GM19452 (cell line): ENCODE measurements around the gene MFN2.

Experiments
- ATAC-seq: cut with Tn5 transposase; IDR thresholded peaks from one replicate; pipeline ENCODE4 v1.9.1; 2021; ENCODE audit not compliant: unreplicated experiment

The MFN2 gene

GRCh38 chr1:11960276-11960675, 20.0 kb upstream of the MFN2 start:
- no peak for ATAC-seq

DNA sequence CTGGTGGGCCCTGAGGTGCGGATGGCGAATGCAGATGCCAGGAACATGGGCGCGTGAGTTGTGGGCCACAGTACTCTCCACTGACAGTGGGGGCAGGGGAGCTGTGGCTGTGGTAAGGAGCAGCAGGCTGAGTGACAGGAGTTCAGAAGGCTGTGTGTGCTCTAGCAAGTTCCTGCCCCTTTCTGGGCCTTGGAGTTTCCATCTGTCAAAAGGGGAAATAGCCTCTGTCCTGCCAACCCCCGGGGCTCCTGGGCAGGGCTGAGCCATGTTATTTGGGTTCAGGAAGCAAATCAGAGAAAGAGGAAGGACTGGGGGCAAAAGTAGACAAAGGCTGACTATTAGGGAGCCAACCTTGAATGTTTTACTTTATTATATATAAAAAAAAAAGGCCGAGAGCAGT, 19.5 kb upstream of the MFN2 start:
- no peak for ATAC-seq

GRCh38 chr1:11961230-11961629, 19.0 kb upstream of the MFN2 start:
- ATAC-seq = no peak

- no peak for ATAC-seq
These were observed 16.6 kb upstream of the MFN2 start for GRCh38 chr1:11963622-11964021.

- ATAC-seq = no peak
These were observed 15.6 kb upstream of the MFN2 start for GRCh38 chr1:11964656-11965055.

DNA sequence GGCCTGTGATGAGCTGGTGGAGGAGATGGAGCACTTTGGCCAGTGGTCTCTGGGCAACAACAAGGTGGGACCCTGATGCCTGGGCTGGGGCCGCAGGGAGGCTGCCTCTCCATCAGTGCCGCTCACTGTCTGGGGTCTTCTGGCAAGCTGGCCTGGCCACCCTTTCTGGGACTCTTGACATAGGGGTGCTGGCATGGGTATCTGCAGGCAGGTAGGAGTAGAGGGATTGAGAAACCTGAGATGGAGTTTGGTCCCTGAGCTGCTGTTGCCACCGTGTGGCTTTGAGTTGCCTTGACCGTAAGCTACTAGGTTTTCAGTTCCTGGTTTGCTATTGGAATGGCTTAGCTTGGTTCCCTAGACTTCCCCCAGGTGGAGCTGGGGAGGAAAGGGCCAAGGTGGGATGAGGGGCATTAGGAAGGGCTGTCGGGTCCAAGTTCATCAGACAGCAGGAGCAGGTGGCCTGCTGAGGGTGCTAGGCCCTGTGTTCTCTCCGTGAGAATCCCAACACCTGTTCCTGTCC, 13.2 kb upstream of the MFN2 start:
- ATAC-seq = no peak

- ATAC-seq = no peak
These were observed 9.6 kb upstream of the MFN2 start for GRCh38 chr1:11970441-11971185.

DNA sequence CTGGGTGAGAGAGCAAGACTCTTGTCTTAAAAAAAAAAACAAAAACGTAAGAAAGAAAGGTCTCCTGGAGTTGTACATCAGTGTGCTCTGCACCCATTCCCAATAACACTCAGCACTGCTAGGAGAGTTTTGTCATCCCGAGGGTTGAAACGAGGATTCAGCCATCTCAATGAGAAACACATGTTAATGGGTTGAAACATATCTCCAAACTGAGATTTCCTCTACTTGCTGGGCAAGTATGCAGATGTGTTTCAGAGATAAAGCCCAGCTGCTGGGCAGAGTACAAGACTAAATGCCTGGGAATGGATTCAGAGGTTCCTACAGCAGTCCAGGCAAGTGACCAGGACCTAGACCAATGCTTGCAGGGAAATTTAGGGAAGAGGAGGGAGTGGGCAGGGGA, 2.6 kb upstream of the MFN2 start:
- ATAC-seq = no peak

DNA sequence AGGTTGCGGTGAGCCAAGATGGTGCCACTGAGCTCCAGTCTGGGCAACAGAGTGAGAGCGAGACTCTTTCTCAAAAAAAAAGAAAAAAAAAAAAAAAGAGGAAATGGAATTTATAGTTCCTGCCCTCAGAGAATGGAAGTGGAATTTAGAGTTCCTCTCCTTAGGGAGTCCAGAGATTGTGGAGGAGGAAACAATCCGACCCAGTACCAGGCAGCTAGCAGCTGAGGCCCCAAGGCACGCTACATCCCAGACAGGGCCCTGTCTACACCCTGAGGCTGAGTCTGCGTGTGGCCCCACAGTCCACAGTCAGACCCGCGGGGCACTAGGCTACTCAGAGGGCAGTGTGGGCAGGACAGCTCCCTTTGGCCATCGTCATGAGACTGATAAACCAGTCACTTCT, 1.9 kb upstream of the MFN2 start:
- no peak for ATAC-seq

GRCh38 chr1:11979028-11979850, 1.0 kb upstream of the MFN2 start:
- ATAC-seq = no peak

DNA sequence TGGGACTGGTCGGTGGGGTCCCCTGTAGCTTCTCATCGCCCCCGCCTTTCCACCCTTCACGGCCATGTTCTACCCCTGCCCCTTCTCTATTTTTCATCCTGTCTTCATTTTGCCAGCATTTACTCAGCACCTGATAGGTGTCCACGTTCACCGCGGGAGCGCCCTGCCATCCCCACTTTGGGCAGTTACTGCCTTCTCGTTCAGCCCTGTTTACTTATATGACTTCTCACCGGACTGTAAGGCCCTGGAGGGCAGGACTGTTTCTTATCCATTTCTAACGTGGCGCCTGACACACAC, 380 bp downstream of the MFN2 start:
- ATAC-seq = no peak

DNA sequence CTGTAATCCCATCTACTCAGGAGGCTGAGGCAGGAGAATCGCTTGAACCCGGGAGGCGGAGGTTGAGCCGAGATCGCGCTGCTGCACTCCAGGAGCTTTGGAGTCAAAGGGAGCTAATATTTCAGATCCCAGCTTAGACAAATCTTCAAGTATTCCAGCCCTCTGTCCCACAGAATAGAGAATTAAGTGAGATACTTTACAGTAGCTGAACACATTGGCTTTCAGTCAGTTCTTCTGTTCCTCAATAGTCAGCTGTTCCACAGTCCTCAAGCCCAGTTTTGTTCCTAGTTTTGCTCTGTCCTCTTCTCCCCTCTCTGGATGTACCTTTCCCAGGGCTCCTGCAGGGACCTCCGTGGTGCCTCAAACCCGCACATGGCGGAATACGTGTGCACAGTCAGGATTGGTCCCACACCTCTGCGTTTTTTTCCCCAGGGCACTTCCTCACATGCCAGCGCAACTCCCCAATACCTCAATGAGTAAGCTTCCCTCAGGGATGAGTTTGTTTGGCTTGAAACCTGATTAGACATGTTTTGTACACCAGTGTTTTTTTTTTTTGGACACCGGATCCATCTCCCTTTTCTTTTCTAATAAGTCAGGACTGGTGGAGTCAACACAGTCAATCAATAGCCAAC, 1.2 kb downstream of the MFN2 start:
- ATAC-seq = no peak

- no peak for ATAC-seq
These were observed 1.8 kb downstream of the MFN2 start for GRCh38 chr1:11982010-11982392.

DNA sequence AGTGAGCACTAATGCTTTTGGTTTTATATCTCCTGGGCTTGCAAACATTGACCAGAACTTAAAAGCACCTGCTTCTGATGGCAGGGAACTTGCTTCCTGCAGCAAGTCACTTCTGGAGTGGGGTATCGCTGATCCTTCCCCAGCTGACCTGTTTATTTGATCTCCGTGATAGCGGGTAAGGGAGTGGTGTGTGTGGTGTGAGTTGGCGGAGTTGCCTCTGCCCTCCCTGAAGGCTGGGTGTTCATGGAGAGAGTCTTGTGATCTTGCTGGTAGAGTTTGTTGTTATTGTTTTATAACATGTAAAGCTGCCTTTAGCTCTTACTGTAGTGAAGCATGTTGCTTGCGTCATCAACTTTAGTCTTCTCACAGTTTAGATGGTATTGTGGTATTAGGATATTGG, 3.9 kb downstream of the MFN2 start:
- ATAC-seq = no peak

- no peak for ATAC-seq
These were observed 4.3 kb downstream of the MFN2 start for GRCh38 chr1:11984576-11984975.

DNA sequence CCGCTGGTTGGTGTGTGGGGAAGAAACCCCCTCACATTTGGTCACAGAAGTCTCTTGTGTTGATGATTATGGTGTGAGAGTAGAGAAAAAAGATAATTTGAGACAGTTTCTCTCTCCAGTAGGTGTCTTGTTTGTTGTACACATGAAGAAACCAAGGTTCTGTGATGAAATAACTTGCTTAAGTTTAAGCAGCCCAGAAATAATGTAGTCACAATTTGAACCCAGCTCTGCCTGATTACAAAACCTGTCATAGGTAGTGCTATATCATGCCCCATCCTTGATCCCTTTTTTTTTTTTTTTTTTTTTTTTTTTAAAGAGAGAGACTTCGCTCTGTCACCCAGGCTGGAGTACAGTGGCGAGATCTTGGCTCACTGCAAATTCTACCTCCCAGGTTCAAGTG, 4.9 kb downstream of the MFN2 start:
- no peak for ATAC-seq

- ATAC-seq = no peak
These were observed 5.6 kb downstream of the MFN2 start for GRCh38 chr1:11985851-11986250.

GRCh38 chr1:11989669-11990068, 9.4 kb downstream of the MFN2 start:
- no peak for ATAC-seq

DNA sequence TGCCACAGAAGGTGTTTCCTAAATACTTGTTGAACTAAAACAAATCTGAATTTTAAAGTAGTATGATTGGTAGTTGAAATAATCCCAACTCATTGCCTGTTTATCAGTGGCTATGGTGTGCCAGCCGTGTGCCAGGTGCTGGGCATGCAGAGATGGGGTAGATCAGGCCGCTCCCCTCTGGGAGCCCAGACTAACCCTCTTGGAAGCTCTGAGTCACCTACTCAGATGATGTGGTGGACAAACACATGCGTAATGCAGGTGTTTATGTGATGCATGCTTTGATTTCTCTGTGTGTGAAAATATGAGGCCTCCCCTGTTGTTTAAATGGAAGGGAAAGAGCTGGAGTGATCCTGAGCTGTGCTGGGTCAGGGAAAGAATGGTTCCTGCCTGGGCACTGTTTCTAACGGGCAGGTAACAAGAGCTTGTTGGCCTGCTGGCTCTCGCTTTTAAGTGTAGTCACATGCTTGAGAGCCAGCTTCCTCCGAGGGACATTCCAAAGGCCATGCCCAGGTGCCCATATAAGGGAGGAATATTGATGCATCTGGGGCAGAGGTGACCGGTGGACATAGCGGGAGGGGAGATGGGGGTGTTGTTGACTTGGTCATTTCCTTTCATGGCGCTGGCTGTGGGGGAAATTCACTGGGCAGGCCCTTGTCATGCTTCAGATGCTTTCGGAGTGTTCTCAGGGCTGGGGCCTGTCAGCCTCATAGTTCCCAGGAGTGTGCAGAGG, 10.2 kb downstream of the MFN2 start:
- no peak for ATAC-seq

DNA sequence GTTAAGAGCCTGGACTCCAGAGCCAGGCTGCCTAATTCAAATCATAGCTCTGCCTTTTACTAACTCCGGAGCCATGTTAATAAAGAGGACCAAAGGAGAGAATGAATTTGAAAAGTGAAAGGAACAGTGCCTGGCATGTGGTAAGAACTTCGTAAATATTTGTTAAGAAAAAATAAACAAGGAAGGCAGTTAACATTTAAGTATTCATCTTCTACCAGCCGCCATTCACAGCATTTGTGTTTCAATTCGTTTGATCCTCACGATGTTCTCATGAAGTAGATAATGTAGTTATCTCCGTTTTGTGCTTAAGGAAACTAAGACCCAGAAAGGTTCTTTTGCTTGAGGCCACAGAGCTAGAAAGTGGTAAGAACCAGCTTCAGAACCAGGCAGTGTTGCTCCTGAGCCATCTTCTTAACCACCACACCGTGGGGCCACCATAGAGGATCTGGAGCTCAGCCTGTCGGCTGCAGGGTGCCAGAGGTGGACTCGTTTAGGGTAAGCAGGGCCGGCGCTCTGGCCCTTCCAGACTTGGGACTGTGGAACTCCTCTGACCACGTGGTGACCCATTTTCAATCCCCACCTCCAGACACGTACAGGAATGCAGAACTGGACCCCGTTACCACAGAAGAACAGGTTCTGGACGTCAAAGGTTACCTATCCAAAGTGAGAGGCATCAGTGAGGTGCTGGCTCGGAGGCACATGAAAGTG, 11.9 kb downstream of the MFN2 start:
- ATAC-seq = no peak
